GM12801 (cell line): ENCODE measurements around the gene KDM2A.

Experiments used
- TF ChIP-seq, protein P1 (sequence below): IDR thresholded peaks from one replicate; pipeline ENCODE4 v1.5.1; 2011; ENCODE audit warnings: control low read depth; ENCODE audit not compliant: insufficient read length; ENCODE audit errors: extremely low read depth

KDM2A gene

DNA sequence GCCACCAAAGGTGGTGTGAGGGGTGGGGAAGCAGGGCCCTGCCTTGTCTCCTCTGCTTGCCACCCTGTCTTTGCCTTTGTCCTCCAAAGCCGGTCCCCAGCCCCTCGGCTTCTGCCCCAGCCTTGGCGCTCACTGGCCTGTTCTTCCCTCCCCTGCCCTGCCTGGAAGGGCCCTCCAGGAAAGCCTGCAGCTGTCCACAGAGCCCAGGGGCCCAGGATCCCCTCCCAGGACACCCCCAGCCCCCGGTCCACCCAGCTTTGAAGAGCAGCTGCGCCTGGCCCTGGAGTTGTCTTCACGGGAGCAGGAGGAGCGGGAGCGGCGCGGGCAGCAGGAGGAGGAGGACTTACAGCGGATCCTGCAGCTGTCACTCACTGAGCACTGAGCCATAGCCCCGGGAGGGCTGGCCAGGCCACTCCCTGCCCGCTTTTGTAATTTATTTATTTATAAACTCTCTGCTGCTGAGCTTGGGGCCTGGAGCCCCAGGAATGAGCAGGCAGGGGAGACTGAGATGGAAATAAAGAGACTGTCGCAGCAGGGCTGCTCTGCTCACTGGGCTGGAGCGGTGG, 183.0 kb downstream of the KDM2A start:
- TF ChIP-seq, protein P1, sequence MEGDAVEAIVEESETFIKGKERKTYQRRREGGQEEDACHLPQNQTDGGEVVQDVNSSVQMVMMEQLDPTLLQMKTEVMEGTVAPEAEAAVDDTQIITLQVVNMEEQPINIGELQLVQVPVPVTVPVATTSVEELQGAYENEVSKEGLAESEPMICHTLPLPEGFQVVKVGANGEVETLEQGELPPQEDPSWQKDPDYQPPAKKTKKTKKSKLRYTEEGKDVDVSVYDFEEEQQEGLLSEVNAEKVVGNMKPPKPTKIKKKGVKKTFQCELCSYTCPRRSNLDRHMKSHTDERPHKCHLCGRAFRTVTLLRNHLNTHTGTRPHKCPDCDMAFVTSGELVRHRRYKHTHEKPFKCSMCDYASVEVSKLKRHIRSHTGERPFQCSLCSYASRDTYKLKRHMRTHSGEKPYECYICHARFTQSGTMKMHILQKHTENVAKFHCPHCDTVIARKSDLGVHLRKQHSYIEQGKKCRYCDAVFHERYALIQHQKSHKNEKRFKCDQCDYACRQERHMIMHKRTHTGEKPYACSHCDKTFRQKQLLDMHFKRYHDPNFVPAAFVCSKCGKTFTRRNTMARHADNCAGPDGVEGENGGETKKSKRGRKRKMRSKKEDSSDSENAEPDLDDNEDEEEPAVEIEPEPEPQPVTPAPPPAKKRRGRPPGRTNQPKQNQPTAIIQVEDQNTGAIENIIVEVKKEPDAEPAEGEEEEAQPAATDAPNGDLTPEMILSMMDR, result no peak

DNA sequence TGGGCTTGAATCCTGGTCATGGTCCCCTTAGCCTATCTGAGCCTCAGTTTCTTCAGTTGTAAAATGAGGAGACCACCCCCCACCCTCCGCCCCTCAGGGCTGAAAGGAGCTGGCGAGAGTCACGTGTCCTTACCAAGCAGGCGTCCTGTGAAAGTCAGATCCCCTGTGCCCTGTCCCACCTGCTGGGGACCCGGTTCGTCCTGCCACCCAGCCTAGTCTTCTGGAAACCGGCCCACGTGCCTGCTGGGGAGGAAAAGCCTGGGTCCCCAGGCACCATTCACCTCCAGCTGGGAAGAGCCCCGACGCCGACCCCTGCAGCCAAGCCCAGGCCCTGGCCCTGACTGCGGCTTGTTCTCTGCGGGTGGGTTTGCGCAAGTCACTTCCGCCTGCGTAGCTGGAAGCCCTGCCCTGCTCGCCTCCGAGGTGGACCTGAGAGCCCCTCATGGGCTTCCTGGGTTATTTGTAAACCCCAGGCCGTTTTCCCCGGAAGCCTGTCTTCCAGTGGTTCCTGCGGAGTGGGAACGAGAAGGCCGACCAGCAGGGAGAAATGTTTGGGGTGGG, 183.6 kb downstream of the KDM2A start:
- TF ChIP-seq, protein P1, result no peak

DNA sequence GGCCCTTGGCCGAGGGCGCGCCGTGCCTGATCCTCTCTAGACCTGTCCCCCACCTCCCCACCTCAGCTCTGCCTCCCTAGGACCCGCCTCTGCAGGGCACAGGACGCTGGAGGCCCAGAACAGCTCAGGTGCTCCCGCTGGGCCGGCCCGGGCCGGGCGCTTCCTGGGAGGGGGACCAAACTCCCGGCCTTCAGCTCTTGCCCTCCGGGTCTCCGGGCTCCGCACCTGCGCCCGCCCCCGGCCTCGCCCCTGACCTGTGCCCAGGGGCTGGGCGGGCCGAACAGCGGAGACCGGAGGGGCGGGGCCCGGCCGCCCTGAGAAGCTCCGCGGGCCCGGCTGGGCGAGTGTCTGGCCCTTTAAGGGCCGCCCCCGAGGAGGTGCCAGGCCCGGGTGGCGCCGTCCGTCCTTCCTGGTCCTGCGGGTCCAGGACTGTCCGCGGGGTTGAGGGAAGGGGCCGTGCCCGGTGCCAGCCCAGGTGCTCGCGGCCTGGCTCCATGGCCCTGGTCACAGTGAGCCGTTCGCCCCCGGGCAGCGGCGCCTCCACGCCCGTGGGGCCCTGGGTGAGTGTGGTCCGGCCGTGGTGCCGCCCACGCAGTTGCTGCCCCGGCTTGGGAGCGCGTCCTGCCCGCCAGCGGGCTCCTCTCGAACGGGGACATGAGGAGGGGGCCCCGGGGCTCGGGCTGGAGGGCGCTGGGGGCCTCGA, 184.2 kb downstream of the KDM2A start, which contains the start of gene SSH3:
Gene SSH3, plus strand, starts transcription at position 399 of the 703 bp plus-strand sequence. Its CDS starts 96 bp downstream, at position 495.
- TF ChIP-seq, protein P1, result no peak

DNA sequence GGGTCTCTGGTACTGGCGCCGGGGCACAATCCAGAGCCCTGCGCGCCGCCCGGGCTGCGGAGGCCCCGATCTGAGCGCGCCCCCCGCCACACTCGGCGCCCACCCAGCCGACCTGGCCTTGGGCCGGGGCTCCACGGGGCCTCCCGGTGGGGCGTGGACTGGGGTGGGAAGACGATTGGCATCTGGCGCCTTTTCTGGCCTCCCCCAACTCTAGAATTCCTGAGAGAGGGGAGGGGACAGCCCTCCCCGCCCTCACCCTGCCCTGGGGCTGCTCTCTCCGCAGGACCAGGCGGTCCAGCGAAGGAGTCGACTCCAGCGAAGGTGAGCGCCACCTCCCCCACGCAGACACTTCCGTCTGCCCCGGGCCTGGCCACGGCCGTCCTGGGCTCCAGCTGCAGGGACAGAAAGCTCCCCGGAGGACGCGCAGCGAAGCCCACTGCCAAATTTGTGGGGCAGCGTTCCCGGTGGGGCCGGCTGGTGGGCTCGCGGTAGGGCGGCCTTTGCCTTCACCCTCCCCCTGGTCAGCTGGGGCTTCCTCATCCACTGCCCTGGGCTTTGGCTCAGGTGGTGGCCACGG, 184.9 kb downstream of the KDM2A start:
- TF ChIP-seq, protein P1, result no peak

DNA sequence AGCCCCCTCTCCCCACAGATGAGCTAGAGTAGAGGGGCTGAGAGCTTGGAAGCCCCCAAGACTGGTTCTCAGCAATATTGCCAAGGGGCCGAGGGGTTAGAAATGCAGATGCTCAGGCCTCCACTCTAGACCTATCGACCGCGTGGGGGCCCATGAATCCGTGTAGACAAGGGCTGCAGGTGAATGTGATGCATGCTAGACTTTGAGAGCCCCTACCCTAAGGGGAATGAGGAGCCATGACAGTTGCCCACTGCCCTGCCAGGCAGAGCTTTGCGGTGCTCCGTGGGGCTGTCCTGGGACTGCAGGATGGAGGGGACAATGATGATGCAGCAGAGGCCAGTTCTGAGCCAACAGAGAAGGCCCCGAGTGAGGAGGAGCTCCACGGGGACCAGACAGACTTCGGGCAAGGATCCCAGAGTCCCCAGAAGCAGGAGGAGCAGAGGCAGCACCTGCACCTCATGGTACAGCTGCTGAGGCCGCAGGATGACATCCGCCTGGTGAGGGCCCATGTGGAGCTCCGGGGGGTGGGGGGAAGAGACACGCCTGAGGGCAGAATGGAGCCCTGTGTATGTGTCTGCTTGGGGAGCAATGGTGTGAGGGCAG, 185.5 kb downstream of the KDM2A start:
- TF ChIP-seq, protein P1, result no peak

DNA sequence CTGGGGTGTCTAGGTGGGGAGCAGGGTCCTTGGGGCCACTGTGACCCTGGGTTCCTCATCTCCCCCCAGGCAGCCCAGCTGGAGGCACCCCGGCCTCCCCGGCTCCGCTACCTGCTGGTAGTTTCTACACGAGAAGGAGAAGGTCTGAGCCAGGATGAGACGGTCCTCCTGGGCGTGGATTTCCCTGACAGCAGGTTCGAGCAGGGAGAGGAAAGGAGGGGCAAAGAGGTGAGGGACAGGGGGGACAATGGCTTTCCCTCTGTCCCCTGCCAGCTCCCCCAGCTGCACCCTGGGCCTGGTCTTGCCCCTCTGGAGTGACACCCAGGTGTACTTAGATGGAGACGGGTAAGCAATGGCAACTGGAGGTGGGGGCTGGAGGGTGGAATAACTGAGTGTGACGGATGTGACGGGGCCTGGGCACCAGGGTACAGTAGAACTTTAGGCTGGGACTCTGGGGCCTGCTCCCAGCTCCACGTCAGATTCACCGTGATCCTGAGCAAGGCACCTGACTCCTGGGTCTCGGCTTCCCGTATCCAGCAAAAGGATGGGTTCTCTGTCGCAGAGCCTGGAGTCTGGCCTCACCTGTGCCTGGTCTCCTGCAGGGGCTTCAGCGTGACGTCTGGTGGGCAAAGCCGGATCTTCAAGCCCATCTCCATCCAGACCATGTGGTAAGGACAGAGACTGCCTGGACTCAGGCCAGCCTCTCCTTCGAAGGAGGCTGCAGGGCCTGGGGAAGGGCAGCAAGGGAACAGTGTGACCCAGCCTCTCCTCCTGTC, 187.9 kb downstream of the KDM2A start:
- TF ChIP-seq, protein P1, result no peak
